GM23338 (cell line): ENCODE measurements around the gene NOTCH3. TPM values are rescaled to one million over a fixed set of nuclear protein-coding genes. Genes with fewer than 3 reads are reported as not detected.

Experiments
- ATAC-seq: fragments of 200-7000 bp; cut with Tn5 transposase; 3 replicates; pipeline ENCODE4 v1.9.1; 2020
- DNase-seq: peaks from one replicate; pipeline ENCODE4 v3.0.0-alpha.2; 2015; ENCODE audit warnings: low spot score
- H2AFZ ChIP-seq: fragments of 200-600 bp; sonication (generic); 2 replicates; pipeline ENCODE4 v1.8.0; 2016; ENCODE audit warnings: antibody characterized with exemption, mild to moderate bottlenecking, moderate library complexity
- H3F3A ChIP-seq: fragments of 200-600 bp; sonication (generic); replicated peaks from 2 replicates; pipeline ENCODE4 v1.8.0; 2017; ENCODE audit warnings: antibody characterized with exemption, mixed run types, low read depth
- H3K27ac ChIP-seq: fragments of 200-600 bp; sonication (generic); 2 replicates; pipeline ENCODE4 v1.6.1; 2016; ENCODE audit warnings: low read depth
- H3K27me3 ChIP-seq: fragments of 200-600 bp; sonication (generic); 2 replicates; pipeline ENCODE4 v1.8.0; 2016; ENCODE audit warnings: mild to moderate bottlenecking, mixed run types, moderate library complexity; ENCODE audit not compliant: insufficient read depth
- H3K36me3 ChIP-seq: fragments of 200-600 bp; sonication (generic); 2 replicates; pipeline ENCODE4 v1.8.0; 2016; ENCODE audit warnings: mild to moderate bottlenecking; ENCODE audit not compliant: insufficient read depth
- H3K4me1 ChIP-seq: fragments of 200-600 bp; sonication (generic); 2 replicates; pipeline ENCODE4 v1.8.0; 2016; ENCODE audit warnings: mild to moderate bottlenecking, moderate library complexity; ENCODE audit not compliant: insufficient read depth
- H3K4me2 ChIP-seq: fragments of 200-600 bp; sonication (generic); 2 replicates; pipeline ENCODE4 v1.7.1; 2017; ENCODE audit warnings: mixed run types
- H3K4me3 ChIP-seq: fragments of 200-600 bp; sonication (generic); 2 replicates; pipeline ENCODE4 v1.6.1; 2016; ENCODE audit warnings: mixed run types
- H3K79me2 ChIP-seq: fragments of 200-600 bp; sonication (generic); replicated peaks from 2 replicates; pipeline ENCODE4 v1.8.0; 2017; ENCODE audit warnings: mild to moderate bottlenecking; ENCODE audit not compliant: insufficient read depth
- H3K9me2 ChIP-seq: fragments of 200-600 bp; sonication (generic); 2 replicates; pipeline ENCODE4 v1.8.0; 2017; ENCODE audit not compliant: insufficient read depth
- H4K20me1 ChIP-seq: fragments of 200-600 bp; sonication (generic); replicated peaks from 2 replicates; pipeline ENCODE4 v1.8.0; 2017; ENCODE audit warnings: mild to moderate bottlenecking; ENCODE audit not compliant: insufficient read depth
- H3K27ac Mint-ChIP-seq: 2 replicates; pipeline ENCODE4 v1.8.0; 2020; ENCODE audit warnings: inconsistent platforms, mild to moderate bottlenecking, moderate library complexity, mixed read lengths
- H3K27me3 Mint-ChIP-seq: 3 replicates; pipeline ENCODE4 v1.8.0; 2022; ENCODE audit warnings: low read depth, mild to moderate bottlenecking, moderate library complexity, mixed read lengths, inconsistent platforms; ENCODE audit not compliant: insufficient read depth, poor library complexity
- H3K36me3 Mint-ChIP-seq: 3 replicates; pipeline ENCODE4 v1.8.0; 2021; ENCODE audit warnings: low read depth, mild to moderate bottlenecking, inconsistent platforms, moderate library complexity, mixed read lengths
- H3K4me1 Mint-ChIP-seq: 3 replicates; pipeline ENCODE4 v1.8.0; 2020; ENCODE audit warnings: mild to moderate bottlenecking, inconsistent platforms, mixed read lengths
- H3K4me3 Mint-ChIP-seq: 3 replicates; pipeline ENCODE4 v1.8.0; 2021; ENCODE audit warnings: moderate library complexity, mild to moderate bottlenecking, inconsistent platforms, mixed read lengths
- H3K9me3 Mint-ChIP-seq: 3 replicates; pipeline ENCODE4 v1.8.0; 2020; ENCODE audit warnings: moderate library complexity, mild to moderate bottlenecking, inconsistent platforms, mixed read lengths
- CREB1 ChIP-seq: fragments of 250-450 bp; sonication (Bioruptor Pico); IDR thresholded peaks from 2 replicates; pipeline ENCODE4 v1.5.0; 2020; ENCODE audit warnings: low read depth, mild to moderate bottlenecking, moderate library complexity
- CTCF ChIP-seq, 2 experiments: fragments of 200-600 bp in 1 of 2; sonication (generic) in 1 of 2; conservative IDR thresholded peaks; 2 replicates each; pipeline versions ENCODE4 v1.5.1 to v1.6.1; 2016 to 2017; ENCODE audit warnings: antibody characterized with exemption in 2 of 2, low read depth in 2 of 2, mild to moderate bottlenecking in 2 of 2, moderate library complexity in 1 of 2
- EZH2 ChIP-seq: fragments of 200-600 bp; sonication (generic); IDR thresholded peaks from one replicate; pipeline ENCODE4 v1.8.0; 2017; ENCODE audit warnings: antibody characterized with exemption, mild to moderate bottlenecking, low read depth; ENCODE audit not compliant: unreplicated experiment
- EZH2phosphoT487 ChIP-seq: fragments of 200-600 bp; sonication (generic); IDR thresholded peaks from one replicate; pipeline ENCODE4 v1.8.1; 2018; ENCODE audit warnings: antibody characterized with exemption; ENCODE audit not compliant: unreplicated experiment
- JUNB ChIP-seq: IDR thresholded peaks from one replicate; pipeline ENCODE4 v1.6.1; 2016; ENCODE audit warnings: antibody characterized with exemption; ENCODE audit not compliant: unreplicated experiment
- NANOG ChIP-seq: IDR thresholded peaks from 2 replicates; pipeline ENCODE4 v1.6.1; 2016; ENCODE audit warnings: antibody characterized with exemption, borderline replicate concordance
- POLR2AphosphoS5 ChIP-seq: IDR thresholded peaks from 2 replicates; pipeline ENCODE4 v1.6.1; 2016; ENCODE audit warnings: antibody characterized with exemption, low read depth
- REST ChIP-seq: IDR thresholded peaks from one replicate; pipeline ENCODE4 v1.6.1; 2018; ENCODE audit warnings: antibody characterized with exemption; ENCODE audit not compliant: unreplicated experiment
- STAT1 ChIP-seq: IDR thresholded peaks from one replicate; pipeline ENCODE4 v1.6.1; 2016; ENCODE audit warnings: antibody characterized with exemption; ENCODE audit not compliant: unreplicated experiment
- ZNF114 ChIP-seq: fragments of 250-450 bp; sonication (Bioruptor Pico); IDR thresholded peaks from 2 replicates; pipeline ENCODE4 v1.5.0; 2020; ENCODE audit warnings: mild to moderate bottlenecking, moderate library complexity
- ZNF331 ChIP-seq: fragments of 250-450 bp; sonication (Bioruptor Pico); IDR thresholded peaks from 2 replicates; pipeline ENCODE4 v1.5.0; 2020; ENCODE audit warnings: low read depth, mild to moderate bottlenecking, moderate library complexity
- polyA plus RNA-seq: library from polyadenylated mRNA; unstranded; fragments of >200 nt; fragmentation: Nextera tagmentation; extraction: Ambion mirVana; gene quantifications from 2 replicates; pipeline ENCODE4 v1.2.1, GENCODE V29; 2016
- total RNA-seq: library from RNA; depleted of rRNA; stranded (reverse); fragments of >200 nt; shearing (Covaris generic); gene quantifications from 2 replicates; pipeline ENCODE4 v1.2.3, GENCODE V29; 2014
- TF ChIP-seq, protein P1 (sequence below): IDR thresholded peaks from 2 replicates; pipeline ENCODE4 v1.6.1; 2016; ENCODE audit warnings: antibody characterized with exemption
- TF ChIP-seq, protein P2 (sequence below): fragments of 250-450 bp; sonication (Bioruptor Pico); IDR thresholded peaks from 2 replicates; pipeline ENCODE4 v1.5.0; 2020; ENCODE audit warnings: mild to moderate bottlenecking, moderate library complexity

Gene NOTCH3
- total and polyA plus RNA-seq, 2 experiments from 2014 or later = 24.3 to 172 TPM

GRCh38 chr19:15248648-15249527 is 48.1 kb upstream of the NOTCH3 start:
- Histone ChIP-seq H3F3A (peaks cover 10% of the 10 kb centered on the region), H3K9me2 (no peaks in the 10 kb centered on the region), H2AFZ (no peak overlapping the region), H3K79me2 (peaks cover 21% of the 10 kb centered on the region), H3K4me3 (no peak overlapping the region), H3K4me2 (no peak overlapping the region), H3K27ac (no peak overlapping the region), H3K36me3 (peaks cover 8% of the 10 kb centered on the region; the same call in 1 of the 2 replicates), H3K4me1 (peaks cover 6% of the 10 kb centered on the region), H4K20me1 (peaks cover 40% of the 10 kb centered on the region), H3K27me3 (no peaks in the 10 kb centered on the region)
- peaks cover 62% of the 10 kb centered on the region for H3K36me3 Mint-ChIP-seq
- no peak overlapping the region for H3K27ac Mint-ChIP-seq
- ATAC-seq (no peak), DNase-seq (no peak)
- H3K4me3 Mint-ChIP-seq = no peak overlapping the region
- H3K4me1 Mint-ChIP-seq = peaks cover 18% of the 10 kb centered on the region
- H3K9me3 Mint-ChIP-seq = no peaks in the 10 kb centered on the region; the same call in 2 of the 3 replicates
- no peak for TF ChIP-seq EZH2
- TF ChIP-seq CTCF (conservative IDR thresholded peaks at IDR 0.05; ENCODE audit: low read depth in 2 of 2) = no peak
- TF ChIP-seq, protein P1, sequence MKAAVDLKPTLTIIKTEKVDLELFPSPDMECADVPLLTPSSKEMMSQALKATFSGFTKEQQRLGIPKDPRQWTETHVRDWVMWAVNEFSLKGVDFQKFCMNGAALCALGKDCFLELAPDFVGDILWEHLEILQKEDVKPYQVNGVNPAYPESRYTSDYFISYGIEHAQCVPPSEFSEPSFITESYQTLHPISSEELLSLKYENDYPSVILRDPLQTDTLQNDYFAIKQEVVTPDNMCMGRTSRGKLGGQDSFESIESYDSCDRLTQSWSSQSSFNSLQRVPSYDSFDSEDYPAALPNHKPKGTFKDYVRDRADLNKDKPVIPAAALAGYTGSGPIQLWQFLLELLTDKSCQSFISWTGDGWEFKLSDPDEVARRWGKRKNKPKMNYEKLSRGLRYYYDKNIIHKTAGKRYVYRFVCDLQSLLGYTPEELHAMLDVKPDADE = no peak
- no peak for TF ChIP-seq JUNB
- TF ChIP-seq ZNF114 = no peak
- no peak for TF ChIP-seq ZNF331 (CRISPR knock-in tag)
- TF ChIP-seq NANOG = no peak
- no peak for TF ChIP-seq EZH2phosphoT487
- TF ChIP-seq REST = no peak
- no peak for TF ChIP-seq STAT1
- TF ChIP-seq, protein P2, sequence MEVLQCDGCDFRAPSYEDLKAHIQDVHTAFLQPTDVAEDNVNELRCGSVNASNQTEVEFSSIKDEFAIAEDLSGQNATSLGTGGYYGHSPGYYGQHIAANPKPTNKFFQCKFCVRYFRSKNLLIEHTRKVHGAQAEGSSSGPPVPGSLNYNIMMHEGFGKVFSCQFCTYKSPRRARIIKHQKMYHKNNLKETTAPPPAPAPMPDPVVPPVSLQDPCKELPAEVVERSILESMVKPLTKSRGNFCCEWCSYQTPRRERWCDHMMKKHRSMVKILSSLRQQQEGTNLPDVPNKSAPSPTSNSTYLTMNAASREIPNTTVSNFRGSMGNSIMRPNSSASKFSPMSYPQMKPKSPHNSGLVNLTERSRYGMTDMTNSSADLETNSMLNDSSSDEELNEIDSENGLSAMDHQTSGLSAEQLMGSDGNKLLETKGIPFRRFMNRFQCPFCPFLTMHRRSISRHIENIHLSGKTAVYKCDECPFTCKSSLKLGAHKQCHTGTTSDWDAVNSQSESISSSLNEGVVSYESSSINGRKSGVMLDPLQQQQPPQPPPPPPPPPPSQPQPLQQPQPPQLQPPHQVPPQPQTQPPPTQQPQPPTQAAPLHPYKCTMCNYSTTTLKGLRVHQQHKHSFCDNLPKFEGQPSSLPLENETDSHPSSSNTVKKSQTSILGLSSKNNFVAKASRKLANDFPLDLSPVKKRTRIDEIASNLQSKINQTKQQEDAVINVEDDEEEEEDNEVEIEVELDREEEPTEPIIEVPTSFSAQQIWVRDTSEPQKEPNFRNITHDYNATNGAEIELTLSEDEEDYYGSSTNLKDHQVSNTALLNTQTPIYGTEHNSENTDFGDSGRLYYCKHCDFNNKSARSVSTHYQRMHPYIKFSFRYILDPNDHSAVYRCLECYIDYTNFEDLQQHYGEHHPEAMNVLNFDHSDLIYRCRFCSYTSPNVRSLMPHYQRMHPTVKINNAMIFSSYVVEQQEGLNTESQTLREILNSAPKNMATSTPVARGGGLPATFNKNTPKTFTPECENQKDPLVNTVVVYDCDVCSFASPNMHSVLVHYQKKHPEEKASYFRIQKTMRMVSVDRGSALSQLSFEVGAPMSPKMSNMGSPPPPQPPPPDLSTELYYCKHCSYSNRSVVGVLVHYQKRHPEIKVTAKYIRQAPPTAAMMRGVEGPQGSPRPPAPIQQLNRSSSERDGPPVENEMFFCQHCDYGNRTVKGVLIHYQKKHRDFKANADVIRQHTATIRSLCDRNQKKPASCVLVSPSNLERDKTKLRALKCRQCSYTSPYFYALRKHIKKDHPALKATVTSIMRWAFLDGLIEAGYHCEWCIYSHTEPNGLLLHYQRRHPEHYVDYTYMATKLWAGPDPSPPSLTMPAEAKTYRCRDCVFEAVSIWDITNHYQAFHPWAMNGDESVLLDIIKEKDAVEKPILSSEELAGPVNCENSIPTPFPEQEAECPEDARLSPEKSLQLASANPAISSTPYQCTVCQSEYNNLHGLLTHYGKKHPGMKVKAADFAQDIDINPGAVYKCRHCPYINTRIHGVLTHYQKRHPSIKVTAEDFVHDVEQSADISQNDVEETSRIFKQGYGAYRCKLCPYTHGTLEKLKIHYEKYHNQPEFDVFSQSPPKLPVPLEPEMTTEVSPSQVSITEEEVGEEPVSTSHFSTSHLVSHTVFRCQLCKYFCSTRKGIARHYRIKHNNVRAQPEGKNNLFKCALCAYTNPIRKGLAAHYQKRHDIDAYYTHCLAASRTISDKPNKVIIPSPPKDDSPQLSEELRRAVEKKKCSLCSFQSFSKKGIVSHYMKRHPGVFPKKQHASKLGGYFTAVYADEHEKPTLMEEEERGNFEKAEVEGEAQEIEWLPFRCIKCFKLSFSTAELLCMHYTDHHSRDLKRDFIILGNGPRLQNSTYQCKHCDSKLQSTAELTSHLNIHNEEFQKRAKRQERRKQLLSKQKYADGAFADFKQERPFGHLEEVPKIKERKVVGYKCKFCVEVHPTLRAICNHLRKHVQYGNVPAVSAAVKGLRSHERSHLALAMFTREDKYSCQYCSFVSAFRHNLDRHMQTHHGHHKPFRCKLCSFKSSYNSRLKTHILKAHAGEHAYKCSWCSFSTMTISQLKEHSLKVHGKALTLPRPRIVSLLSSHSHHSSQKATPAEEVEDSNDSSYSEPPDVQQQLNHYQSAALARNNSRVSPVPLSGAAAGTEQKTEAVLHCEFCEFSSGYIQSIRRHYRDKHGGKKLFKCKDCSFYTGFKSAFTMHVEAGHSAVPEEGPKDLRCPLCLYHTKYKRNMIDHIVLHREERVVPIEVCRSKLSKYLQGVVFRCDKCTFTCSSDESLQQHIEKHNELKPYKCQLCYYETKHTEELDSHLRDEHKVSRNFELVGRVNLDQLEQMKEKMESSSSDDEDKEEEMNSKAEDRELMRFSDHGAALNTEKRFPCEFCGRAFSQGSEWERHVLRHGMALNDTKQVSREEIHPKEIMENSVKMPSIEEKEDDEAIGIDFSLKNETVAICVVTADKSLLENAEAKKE = no peak
- TF ChIP-seq CREB1 = no peak
- TF ChIP-seq POLR2AphosphoS5 = no peak
- peaks cover 23% of the 10 kb centered on the region for H3K27me3 Mint-ChIP-seq
